ENCODE data around the gene IAH1.

Gene IAH1

GRCh38 chr2:9474361-9475057 is at the start of gene IAH1:
IAH1 (plus strand) TSS chr2:9474551; CDS start chr2:9474567, 16 bp downstream.
- peak; percentile 63 for DNase-seq (ENCODE audit: low spot score)

GRCh38 chr2:9428965-9429577 is 45.3 kb upstream of the IAH1 start:
- no peak for DNase-seq (ENCODE audit: low spot score)

- DNase-seq (ENCODE audit: low spot score): peak; percentile 29
Observed at GRCh38 chr2:9430316-9431293, 43.7 kb upstream of the IAH1 start.

GRCh38 chr2:9434489-9434888 is 39.9 kb upstream of the IAH1 start:
- DNase-seq (ENCODE audit: low spot score): no peak

- DNase-seq (ENCODE audit: low spot score): no peak
Observed at GRCh38 chr2:9439536-9439935, 34.8 kb upstream of the IAH1 start.

GRCh38 chr2:9440058-9440727 is 34.2 kb upstream of the IAH1 start:
- DNase-seq (ENCODE audit: low spot score): no peak

- DNase-seq (ENCODE audit: low spot score): no peak
Observed at GRCh38 chr2:9441556-9441955, 32.8 kb upstream of the IAH1 start.

GRCh38 chr2:9443526-9443925 is 30.8 kb upstream of the IAH1 start:
- DNase-seq (ENCODE audit: low spot score): no peak

- DNase-seq (ENCODE audit: low spot score): no peak
Observed at GRCh38 chr2:9445089-9445488, 29.3 kb upstream of the IAH1 start.

GRCh38 chr2:9451231-9451630 is 23.1 kb upstream of the IAH1 start:
- DNase-seq (ENCODE audit: low spot score): no peak

- DNase-seq (ENCODE audit: low spot score): no peak
Observed at GRCh38 chr2:9460441-9461017, 13.8 kb upstream of the IAH1 start.

GRCh38 chr2:9461079-9461478 is 13.3 kb upstream of the IAH1 start:
- no peak for DNase-seq (ENCODE audit: low spot score)

- DNase-seq (ENCODE audit: low spot score): no peak
Observed at GRCh38 chr2:9462313-9462712, 12.0 kb upstream of the IAH1 start.

- DNase-seq (ENCODE audit: low spot score): no peak
Observed at GRCh38 chr2:9462886-9463697, 11.3 kb upstream of the IAH1 start.

GRCh38 chr2:9463698-9464034 is 10.7 kb upstream of the IAH1 start:
- peak; percentile 27 for DNase-seq (ENCODE audit: low spot score)

- DNase-seq (ENCODE audit: low spot score): no peak
Observed at GRCh38 chr2:9465170-9465569, 9.2 kb upstream of the IAH1 start.

- no peak for DNase-seq (ENCODE audit: low spot score)
Observed at GRCh38 chr2:9466147-9466683, 8.1 kb upstream of the IAH1 start.

- DNase-seq (ENCODE audit: low spot score): peak; percentile 81
Observed at GRCh38 chr2:9467687-9468086, 6.7 kb upstream of the IAH1 start.

- DNase-seq (ENCODE audit: low spot score): no peak
Observed at GRCh38 chr2:9471206-9471605, 3.1 kb upstream of the IAH1 start.

- DNase-seq (ENCODE audit: low spot score): no peak
Observed at GRCh38 chr2:9472511-9472910, 1.8 kb upstream of the IAH1 start.
